Natural killer cell (primary cell): ENCODE data around the gene CFAP61. TPM values are rescaled to one million over a fixed set of nuclear protein-coding genes. Genes with fewer than 3 reads are reported as not detected.

ENCODE experiments used
- ATAC-seq, 3 donors: fragments of 150-1000 bp in 2 of 3; fragments of 200-7000 bp in 1 of 3; cut with Tn5 transposase; 1 replicate in 1 of 3; 2 replicates in 2 of 3; pipeline ENCODE4 v1.10.0; 2021; ENCODE audit warnings: mild to moderate bottlenecking in 2 of 3, moderate library complexity in 2 of 3
- DNase-seq, 2 donors: peaks; one replicate each; pipeline versions ENCODE4 v3.0.0 to v3.0.0-alpha.2; 2013 to 2021; ENCODE audit warnings: mixed read lengths in 1 of 2
- H3K27ac ChIP-seq: one replicate; pipeline ENCODE4 v1.5.1; 2013; ENCODE audit warnings: mild to moderate bottlenecking, low read length
- H3K27me3 ChIP-seq: one replicate; pipeline ENCODE4 v1.6.1; 2013; ENCODE audit warnings: low read length; ENCODE audit not compliant: control insufficient read depth, insufficient read depth
- H3K36me3 ChIP-seq: one replicate; pipeline ENCODE4 v1.6.1; 2013; ENCODE audit warnings: low read length; ENCODE audit not compliant: control insufficient read depth, insufficient read depth
- H3K4me1 ChIP-seq: one replicate; pipeline ENCODE4 v1.6.1; 2013; ENCODE audit warnings: low read length; ENCODE audit not compliant: control insufficient read depth, insufficient read depth
- H3K4me3 ChIP-seq: one replicate; pipeline ENCODE4 v1.5.1; 2013; ENCODE audit warnings: low read length
- H3K9me3 ChIP-seq: one replicate; pipeline ENCODE4 v1.6.1; 2013; ENCODE audit warnings: low read length; ENCODE audit not compliant: control insufficient read depth, insufficient read depth
- H3K27ac Mint-ChIP-seq, 2 donors: one replicate each; pipeline ENCODE4 v1.8.0; 2022; ENCODE audit warnings: mild to moderate bottlenecking in 2 of 2, mixed read lengths in 2 of 2, moderate library complexity in 1 of 2
- H3K27me3 Mint-ChIP-seq, 2 donors: one replicate each; pipeline ENCODE4 v1.8.0; 2022; ENCODE audit warnings: low read depth in 2 of 2, mixed read lengths in 2 of 2
- H3K36me3 Mint-ChIP-seq: one replicate; pipeline ENCODE4 v1.8.0; 2022; ENCODE audit warnings: mixed read lengths
- H3K4me1 Mint-ChIP-seq, 2 donors: one replicate each; pipeline ENCODE4 v1.8.0; 2022; ENCODE audit warnings: mixed read lengths in 2 of 2
- H3K4me3 Mint-ChIP-seq: one replicate; pipeline ENCODE4 v1.8.0; 2022; ENCODE audit warnings: mild to moderate bottlenecking, moderate library complexity, mixed read lengths
- H3K9me3 Mint-ChIP-seq, 2 donors: one replicate each; pipeline ENCODE4 v1.8.0; 2022; ENCODE audit warnings: mixed read lengths in 2 of 2
- WGBS: methylation state at CpG from one replicate; pipeline ENCODE4 v1.1.7; 2013; ENCODE audit warnings: missing lambda C conversion rate; ENCODE audit not compliant: insufficient coverage; 5-methylcytosine and 5-hydroxymethylcytosine counted together
- intact Hi-C: fragments of 100-400 bp; cut with micrococcal nuclease; formaldehyde crosslinking; loops from one replicate; pipeline ENCODE4 v1.14.2; 2022
- total RNA-seq, 4 donors: library from RNA; stranded (reverse); fragments of 120-200 nt in 1 of 4; gene quantifications; one replicate each; pipeline versions ENCODE4 v1.2.3 to v1.2.4, GENCODE V29; 2013 to 2022
- TF ChIP-seq, protein P1 (sequence below): fragments of 200-600 bp; IDR thresholded peaks from one replicate; pipeline ENCODE4 v1.8.0; 2022; ENCODE audit warnings: antibody characterized with exemption

Gene CFAP61
- total RNA-seq, 3 donors from 2014 or later (not counting 1 experiment from before 2014, with no cell fraction given): 1.0 to 2.1 (median 1.3) TPM

DNA sequence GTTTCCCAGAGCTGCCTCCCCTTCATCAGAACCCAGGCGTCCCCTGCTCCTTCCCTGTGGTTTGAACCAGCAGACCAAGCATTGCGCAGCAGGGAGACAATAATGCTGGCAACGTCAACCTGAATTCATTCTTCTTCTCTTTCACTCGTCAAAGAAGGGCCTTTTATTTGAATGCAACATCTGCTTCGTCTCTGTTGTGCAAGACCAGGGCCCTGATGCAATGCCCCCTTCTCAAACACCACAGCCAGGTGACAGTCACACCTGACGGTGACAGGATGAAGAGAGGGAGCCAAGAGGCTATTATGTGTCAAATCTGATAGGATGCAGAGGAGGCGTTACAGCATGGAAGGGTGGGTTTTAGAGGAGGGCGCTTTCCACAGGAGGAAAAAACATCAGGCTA lies 323.5 kb downstream of the CFAP61 start:
- intact Hi-C loops: no loop called here
- no peaks in the 10 kb centered on the region for H3K4me1 Mint-ChIP-seq
- Histone ChIP-seq H3K36me3 (no peaks in the 10 kb centered on the region), H3K27me3 (peaks cover 10% of the 10 kb centered on the region), H3K4me3 (no peak overlapping the region), H3K9me3 (no peaks in the 10 kb centered on the region), H3K27ac (no peak overlapping the region), H3K4me1 (no peaks in the 10 kb centered on the region)
- DNase-seq (no peak), ATAC-seq (no peak)
- no peaks in the 10 kb centered on the region for H3K36me3 Mint-ChIP-seq
- no peaks in the 10 kb centered on the region for H3K9me3 Mint-ChIP-seq
- TF ChIP-seq, protein P1, sequence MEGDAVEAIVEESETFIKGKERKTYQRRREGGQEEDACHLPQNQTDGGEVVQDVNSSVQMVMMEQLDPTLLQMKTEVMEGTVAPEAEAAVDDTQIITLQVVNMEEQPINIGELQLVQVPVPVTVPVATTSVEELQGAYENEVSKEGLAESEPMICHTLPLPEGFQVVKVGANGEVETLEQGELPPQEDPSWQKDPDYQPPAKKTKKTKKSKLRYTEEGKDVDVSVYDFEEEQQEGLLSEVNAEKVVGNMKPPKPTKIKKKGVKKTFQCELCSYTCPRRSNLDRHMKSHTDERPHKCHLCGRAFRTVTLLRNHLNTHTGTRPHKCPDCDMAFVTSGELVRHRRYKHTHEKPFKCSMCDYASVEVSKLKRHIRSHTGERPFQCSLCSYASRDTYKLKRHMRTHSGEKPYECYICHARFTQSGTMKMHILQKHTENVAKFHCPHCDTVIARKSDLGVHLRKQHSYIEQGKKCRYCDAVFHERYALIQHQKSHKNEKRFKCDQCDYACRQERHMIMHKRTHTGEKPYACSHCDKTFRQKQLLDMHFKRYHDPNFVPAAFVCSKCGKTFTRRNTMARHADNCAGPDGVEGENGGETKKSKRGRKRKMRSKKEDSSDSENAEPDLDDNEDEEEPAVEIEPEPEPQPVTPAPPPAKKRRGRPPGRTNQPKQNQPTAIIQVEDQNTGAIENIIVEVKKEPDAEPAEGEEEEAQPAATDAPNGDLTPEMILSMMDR: no peak
- H3K4me3 Mint-ChIP-seq: no peak overlapping the region
- no peak overlapping the region for H3K27ac Mint-ChIP-seq
- peaks cover 52 to 56% of the 10 kb centered on the region in 2 donors for H3K27me3 Mint-ChIP-seq
- WGBS: 61% methylated on average over 8 of the region's 8 CpGs

DNA sequence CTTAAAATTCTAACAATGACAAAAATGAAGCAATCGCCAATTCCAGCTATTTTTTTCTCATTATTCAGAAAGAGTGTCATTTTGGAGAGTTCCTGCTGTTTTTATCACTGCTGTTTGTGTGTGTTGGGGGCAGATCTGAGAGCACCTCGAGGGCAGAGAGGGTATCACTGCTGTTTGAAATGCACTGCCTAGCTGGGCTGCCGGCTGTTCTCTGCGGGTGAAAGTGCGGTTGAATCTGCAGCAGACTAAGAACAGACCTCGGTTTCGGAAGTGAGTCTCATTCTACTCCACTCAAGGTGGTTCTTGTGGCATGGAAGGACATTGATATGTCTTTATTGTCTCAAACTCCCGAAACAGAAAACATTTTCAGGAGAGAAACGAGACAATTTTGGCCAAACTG lies 333.9 kb downstream of the CFAP61 start:
- H3K9me3 ChIP-seq: no peaks in the 10 kb centered on the region
- no peak overlapping the region for H3K27ac ChIP-seq
- intact Hi-C loops: no loop called here
- WGBS: 86% methylated on average over 7 of the region's 9 CpGs
- Mint-ChIP-seq H3K36me3 (no peaks in the 10 kb centered on the region), H3K27me3 (peaks cover 2 to 6% of the 10 kb centered on the region in 2 donors), H3K4me3 (no peak overlapping the region), H3K27ac (no peak overlapping the region), H3K9me3 (no peaks in the 10 kb centered on the region), H3K4me1 (no peaks in the 10 kb centered on the region)
- no peaks in the 10 kb centered on the region for H3K27me3 ChIP-seq
- H3K36me3 ChIP-seq: no peaks in the 10 kb centered on the region
- DNase-seq (no peak), ATAC-seq (no peak)
- H3K4me1 ChIP-seq: no peaks in the 10 kb centered on the region
- TF ChIP-seq, protein P1: no peak
- no peak overlapping the region for H3K4me3 ChIP-seq

DNA sequence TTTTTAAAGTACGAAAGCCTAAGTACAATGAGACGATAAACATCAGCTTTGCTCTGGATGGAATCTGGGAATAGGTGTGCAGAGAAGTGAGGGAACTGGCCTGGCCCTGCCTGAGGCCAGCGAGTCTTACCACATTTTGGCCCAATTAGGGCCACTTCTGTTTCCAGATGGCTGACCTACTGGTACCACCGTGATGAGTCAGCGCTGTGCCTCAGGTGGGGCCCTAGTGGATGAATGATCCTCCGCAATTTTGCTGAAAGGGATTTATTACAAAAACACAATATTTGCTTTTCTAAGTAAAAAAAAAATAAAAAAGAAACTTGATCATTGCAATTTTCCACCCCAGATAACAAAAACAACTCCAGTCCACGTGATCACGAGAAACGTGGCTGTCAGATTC lies 338.1 kb downstream of the CFAP61 start:
- Histone ChIP-seq H3K27me3 (no peaks in the 10 kb centered on the region), H3K27ac (no peak overlapping the region), H3K4me1 (no peaks in the 10 kb centered on the region), H3K36me3 (no peaks in the 10 kb centered on the region), H3K4me3 (no peak overlapping the region), H3K9me3 (no peaks in the 10 kb centered on the region)
- Mint-ChIP-seq H3K36me3 (no peaks in the 10 kb centered on the region), H3K9me3 (no peaks in the 10 kb centered on the region), H3K27ac (no peak overlapping the region), H3K4me1 (no peaks in the 10 kb centered on the region), H3K4me3 (no peak overlapping the region), H3K27me3 (no peaks in the 10 kb centered on the region)
- DNase-seq: no peak
- intact Hi-C loops: no loop called here
- WGBS: 97% methylated on average over 8 of the region's 9 CpGs
- no peak for ATAC-seq
- TF ChIP-seq, protein P1: no peak

- TF ChIP-seq, protein P1: no peak
- Mint-ChIP-seq H3K27me3 (no peaks in the 10 kb centered on the region), H3K9me3 (no peaks in the 10 kb centered on the region), H3K36me3 (no peaks in the 10 kb centered on the region), H3K4me1 (no peaks in the 10 kb centered on the region), H3K27ac (no peak overlapping the region), H3K4me3 (no peak overlapping the region)
- Histone ChIP-seq H3K27me3 (no peaks in the 10 kb centered on the region), H3K27ac (no peak overlapping the region), H3K36me3 (peaks cover 3% of the 10 kb centered on the region), H3K4me1 (no peaks in the 10 kb centered on the region), H3K9me3 (no peaks in the 10 kb centered on the region), H3K4me3 (no peak overlapping the region)
- WGBS: 86% methylated on average over 4 of the region's 4 CpGs
- intact Hi-C loops: no loop called here
- DNase-seq: no peak
- ATAC-seq: no peak
Measured at GRCh38 chr20:20391115-20391514, 338.8 kb downstream of the CFAP61 start.
